Measurements from ENCODE around the gene ATOH7. TPM values are rescaled to one million over a fixed set of nuclear protein-coding genes. Genes with fewer than 3 reads are reported as not detected.

Gene ATOH7
- total RNA-seq, 3 donors from 2014 or later = 0.64 TPM; not detected in 2

GRCh38 chr10:68242051-68242450, 10.1 kb upstream of the ATOH7 start:
- no peaks in the 10 kb centered on the region for H3K36me3 ChIP-seq
- no peak for DNase-seq (ENCODE audit: low spot score in 2 of 2)
- H3K9me3 ChIP-seq = no peaks in the 10 kb centered on the region
- no peak for TF ChIP-seq POLR2A (IDR thresholded peaks at IDR 0.05)
- TF ChIP-seq POLR2AphosphoS5 (IDR thresholded peaks at IDR 0.05) = no peak
- no peak for TF ChIP-seq CTCF (IDR thresholded peaks at IDR 0.05)
- intact Hi-C loops (cut with DNase I; ENCODE audit: low total_unique reads) = no loop called here
- no peaks in the 10 kb centered on the region for H3K27me3 ChIP-seq
- H3K4me1 ChIP-seq = no peaks in the 10 kb centered on the region
- no peak overlapping the region for H3K4me3 ChIP-seq
- no peak overlapping the region for H3K27ac ChIP-seq

GRCh38 chr10:68239596-68240150, 7.8 kb upstream of the ATOH7 start:
- TF ChIP-seq CTCF (IDR thresholded peaks at IDR 0.05) = no peak
- TF ChIP-seq POLR2A (IDR thresholded peaks at IDR 0.05) = no peak
- no peak for TF ChIP-seq POLR2AphosphoS5 (IDR thresholded peaks at IDR 0.05)
- Histone ChIP-seq H3K27me3 (no peaks in the 10 kb centered on the region), H3K27ac (no peak overlapping the region), H3K36me3 (no peaks in the 10 kb centered on the region), H3K9me3 (no peaks in the 10 kb centered on the region), H3K4me1 (no peaks in the 10 kb centered on the region), H3K4me3 (no peak overlapping the region)
- DNase-seq (ENCODE audit: low spot score in 2 of 2) = no peak
- intact Hi-C loops (cut with DNase I; ENCODE audit: low total_unique reads) = no loop called here

- intact Hi-C loops (cut with DNase I; ENCODE audit: low total_unique reads) = no loop called here
- H3K9me3 ChIP-seq = no peaks in the 10 kb centered on the region
- no peak overlapping the region for H3K27ac ChIP-seq
- TF ChIP-seq POLR2A (IDR thresholded peaks at IDR 0.05) (no peak), POLR2AphosphoS5 (IDR thresholded peaks at IDR 0.05) (no peak), CTCF (IDR thresholded peaks at IDR 0.05) (no peak)
- DNase-seq (ENCODE audit: low spot score in 2 of 2) = no peak
- no peaks in the 10 kb centered on the region for H3K27me3 ChIP-seq
- no peaks in the 10 kb centered on the region for H3K36me3 ChIP-seq
- no peak overlapping the region for H3K4me3 ChIP-seq
- no peaks in the 10 kb centered on the region for H3K4me1 ChIP-seq
These were observed 7.2 kb upstream of the ATOH7 start for GRCh38 chr10:68239069-68239468.

- no peaks in the 10 kb centered on the region for H3K9me3 ChIP-seq
- H3K36me3 ChIP-seq = no peaks in the 10 kb centered on the region
- no peak overlapping the region for H3K27ac ChIP-seq
- H3K4me1 ChIP-seq = no peaks in the 10 kb centered on the region
- intact Hi-C loops (cut with DNase I; ENCODE audit: low total_unique reads) = no loop called here
- no peaks in the 10 kb centered on the region for H3K27me3 ChIP-seq
- no peak overlapping the region for H3K4me3 ChIP-seq
- TF ChIP-seq POLR2A (IDR thresholded peaks at IDR 0.05) (no peak), CTCF (IDR thresholded peaks at IDR 0.05) (no peak), POLR2AphosphoS5 (IDR thresholded peaks at IDR 0.05) (no peak)
- DNase-seq (ENCODE audit: low spot score in 2 of 2) = no peak
These were observed 6.5 kb upstream of the ATOH7 start for GRCh38 chr10:68238371-68238770.

GRCh38 chr10:68237173-68237572, 5.3 kb upstream of the ATOH7 start:
- no peaks in the 10 kb centered on the region for H3K4me1 ChIP-seq
- no peaks in the 10 kb centered on the region for H3K27me3 ChIP-seq
- intact Hi-C loops (cut with DNase I; ENCODE audit: low total_unique reads) = no loop called here
- no peaks in the 10 kb centered on the region for H3K36me3 ChIP-seq
- H3K27ac ChIP-seq = no peak overlapping the region
- no peak for DNase-seq (ENCODE audit: low spot score in 2 of 2)
- no peak for TF ChIP-seq CTCF (IDR thresholded peaks at IDR 0.05)
- TF ChIP-seq POLR2A (IDR thresholded peaks at IDR 0.05) = no peak
- no peak for TF ChIP-seq POLR2AphosphoS5 (IDR thresholded peaks at IDR 0.05)
- no peaks in the 10 kb centered on the region for H3K9me3 ChIP-seq
- no peak overlapping the region for H3K4me3 ChIP-seq

All from breast epithelium (tissue), 4 donors.